ENCODE measurements around the gene PRDX1.

PRDX1 gene

DNA sequence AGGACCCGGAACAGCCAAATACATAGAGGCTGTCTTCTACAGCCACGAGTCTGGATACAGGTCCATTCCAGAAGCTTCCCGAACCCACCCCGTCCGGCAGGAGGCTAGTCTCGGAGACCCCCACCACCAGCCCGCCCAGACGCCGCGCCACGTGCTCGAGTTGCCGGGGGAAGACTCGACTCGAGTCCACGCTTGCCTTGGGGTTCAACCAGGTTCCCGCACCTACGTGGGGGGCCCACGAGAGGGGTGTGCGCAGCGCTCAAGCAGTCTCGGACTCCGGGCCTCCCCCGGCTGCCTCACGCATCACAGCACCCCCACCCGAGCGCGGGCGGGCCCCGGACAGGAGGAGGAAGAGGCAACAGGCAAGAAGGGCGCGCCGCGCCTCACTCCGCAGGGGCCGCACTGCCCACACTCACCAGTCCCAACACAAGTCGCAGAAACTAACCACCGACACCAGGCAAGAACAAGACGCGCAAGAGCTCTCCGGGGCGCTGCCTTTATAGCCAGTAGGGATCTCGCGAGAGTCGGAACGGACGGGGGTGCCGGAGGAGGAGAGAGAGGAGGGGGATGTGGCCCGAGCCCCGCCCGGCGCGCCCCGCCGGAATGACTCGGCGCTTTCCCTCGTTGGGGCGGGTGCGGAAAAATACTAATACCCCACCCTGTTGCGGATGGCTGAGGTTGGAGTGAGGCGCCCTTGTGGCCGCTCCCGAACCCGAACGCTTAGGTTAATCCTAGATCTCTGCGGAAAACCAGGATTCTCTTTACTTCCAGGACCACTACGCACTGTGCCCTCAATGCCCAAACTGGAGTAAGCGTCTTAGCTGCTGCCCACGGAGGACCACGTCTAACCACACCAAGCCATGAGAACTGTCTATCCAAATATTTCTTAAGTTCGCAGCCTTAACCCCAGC, at the start of gene PRDX1:
Gene PRDX1, minus strand, starts transcription at position 472 of the 911 bp plus-strand sequence. CDS start 2,841 bp downstream, outside the sequence.
- ATAC-seq (replicated peaks) = peak; percentile 87 to 91
- H3K27me3 Mint-ChIP-seq = no peaks in the 10 kb centered on the region
- DNase-seq = peak; percentile 97
- peak within 1 kb of the TSS; percentile 82 to 99 for H3K4me3 Mint-ChIP-seq
- peaks cover 10 to 35% of the 10 kb centered on the region in 2 donors for H3K36me3 Mint-ChIP-seq
- no peaks in the 10 kb centered on the region for H3K9me3 Mint-ChIP-seq
- H3K27ac Mint-ChIP-seq = peak within 1 kb of the TSS; percentile 94
- H3K4me1 Mint-ChIP-seq = peaks cover 28 to 60% of the 10 kb centered on the region in 2 donors

- no peak overlapping the region for H3K27ac Mint-ChIP-seq
- H3K4me1 Mint-ChIP-seq = peaks cover 16 to 22% of the 10 kb centered on the region in 2 donors
Observed at GRCh38 chr1:45570631-45571030, 48.9 kb upstream of the PRDX1 start.

GRCh38 chr1:45569962-45570581, 48.4 kb upstream of the PRDX1 start:
- Mint-ChIP-seq H3K27me3 (no peaks in the 10 kb centered on the region), H3K27ac (no peak overlapping the region), H3K36me3 (peaks cover 27 to 38% of the 10 kb centered on the region in 2 donors), H3K4me1 (peaks cover 15 to 22% of the 10 kb centered on the region in 2 donors), H3K4me3 (no peak overlapping the region), H3K9me3 (no peaks in the 10 kb centered on the region)
- DNase-seq (peak; percentile 49), ATAC-seq (replicated peaks) (peak; percentile 91 to 92)

More at GRCh38 chr1:45570631-45571030, 48.9 kb upstream of the PRDX1 start:
- no peaks in the 10 kb centered on the region for H3K9me3 Mint-ChIP-seq
- H3K4me3 Mint-ChIP-seq = no peak overlapping the region
- H3K36me3 Mint-ChIP-seq = peaks cover 27 to 38% of the 10 kb centered on the region in 2 donors
- no peak for DNase-seq
- H3K27me3 Mint-ChIP-seq = no peaks in the 10 kb centered on the region
- no peak for ATAC-seq (replicated peaks)

GRCh38 chr1:45569571-45569961, 47.9 kb upstream of the PRDX1 start:
- H3K9me3 Mint-ChIP-seq = no peaks in the 10 kb centered on the region
- H3K4me3 Mint-ChIP-seq = no peak overlapping the region
- H3K4me1 Mint-ChIP-seq = peaks cover 15 to 22% of the 10 kb centered on the region in 2 donors
- H3K36me3 Mint-ChIP-seq = peaks cover 27 to 39% of the 10 kb centered on the region in 2 donors
- ATAC-seq (replicated peaks) (no peak), DNase-seq (no peak)
- no peak overlapping the region for H3K27ac Mint-ChIP-seq
- no peaks in the 10 kb centered on the region for H3K27me3 Mint-ChIP-seq

DNA sequence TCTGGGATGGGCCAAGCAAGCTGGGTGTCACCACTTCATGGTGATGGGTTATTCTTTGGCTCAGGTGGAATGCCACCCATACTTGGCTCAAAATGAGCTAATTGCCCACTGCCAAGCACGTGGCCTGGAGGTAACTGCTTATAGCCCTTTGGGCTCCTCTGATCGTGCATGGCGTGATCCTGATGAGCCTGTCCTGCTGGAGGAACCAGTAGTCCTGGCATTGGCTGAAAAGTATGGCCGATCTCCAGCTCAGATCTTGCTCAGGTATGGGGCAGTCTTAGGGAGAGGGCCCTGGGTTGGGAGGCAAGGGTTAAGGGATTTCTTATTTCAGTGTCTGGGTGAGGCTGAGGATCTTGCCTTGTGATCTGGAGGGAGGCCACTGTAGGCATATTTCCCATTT, 46.7 kb upstream of the PRDX1 start:
- Mint-ChIP-seq H3K27me3 (no peaks in the 10 kb centered on the region), H3K9me3 (no peaks in the 10 kb centered on the region), H3K4me1 (peaks cover 15 to 22% of the 10 kb centered on the region in 2 donors), H3K4me3 (no peak overlapping the region), H3K36me3 (peaks cover 35 to 46% of the 10 kb centered on the region in 2 donors), H3K27ac (no peak overlapping the region)
- ATAC-seq (replicated peaks) = no peak
- no peak for DNase-seq

GRCh38 chr1:45567911-45568310, 46.2 kb upstream of the PRDX1 start:
- H3K4me3 Mint-ChIP-seq = no peak overlapping the region
- H3K4me1 Mint-ChIP-seq = peaks cover 15 to 22% of the 10 kb centered on the region in 2 donors
- H3K36me3 Mint-ChIP-seq = peaks cover 36 to 51% of the 10 kb centered on the region in 2 donors
- H3K9me3 Mint-ChIP-seq = no peaks in the 10 kb centered on the region
- no peak for DNase-seq
- no peak for ATAC-seq (replicated peaks)
- no peaks in the 10 kb centered on the region for H3K27me3 Mint-ChIP-seq
- H3K27ac Mint-ChIP-seq = no peak overlapping the region

DNA sequence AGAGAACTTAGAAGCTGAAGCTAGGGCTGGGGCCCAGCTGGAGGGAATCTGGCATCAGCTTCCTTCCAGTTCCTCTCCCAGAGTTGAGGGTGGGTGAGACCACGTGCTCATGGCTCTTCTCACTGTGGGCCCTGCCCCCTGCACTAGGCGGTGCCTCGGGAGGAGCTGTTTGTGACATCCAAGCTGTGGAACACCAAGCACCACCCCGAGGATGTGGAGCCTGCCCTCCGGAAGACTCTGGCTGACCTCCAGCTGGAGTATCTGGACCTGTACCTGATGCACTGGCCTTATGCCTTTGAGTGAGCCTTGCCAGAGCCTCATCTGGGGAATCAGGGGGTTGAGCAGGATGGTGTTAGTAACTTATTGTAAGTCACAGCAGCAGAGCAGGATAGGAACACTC, 45.0 kb upstream of the PRDX1 start:
- H3K27ac Mint-ChIP-seq = peak overlapping the region; percentile 91
- ATAC-seq (replicated peaks) = no peak
- H3K27me3 Mint-ChIP-seq = no peaks in the 10 kb centered on the region
- no peaks in the 10 kb centered on the region for H3K9me3 Mint-ChIP-seq
- DNase-seq = no peak
- H3K4me3 Mint-ChIP-seq = no peak overlapping the region
- H3K36me3 Mint-ChIP-seq = peaks cover 39 to 56% of the 10 kb centered on the region in 2 donors
- peaks cover 19 to 22% of the 10 kb centered on the region in 2 donors for H3K4me1 Mint-ChIP-seq

GRCh38 chr1:45563843-45564242, 42.2 kb upstream of the PRDX1 start:
- peak overlapping the region; percentile 53 for H3K27ac Mint-ChIP-seq
- no peaks in the 10 kb centered on the region for H3K9me3 Mint-ChIP-seq
- H3K4me3 Mint-ChIP-seq = no peak overlapping the region
- DNase-seq = no peak
- H3K36me3 Mint-ChIP-seq = peaks cover 36 to 64% of the 10 kb centered on the region in 2 donors
- H3K27me3 Mint-ChIP-seq = no peaks in the 10 kb centered on the region
- H3K4me1 Mint-ChIP-seq = peaks cover 10 to 23% of the 10 kb centered on the region in 2 donors
- ATAC-seq (replicated peaks) = no peak

DNA sequence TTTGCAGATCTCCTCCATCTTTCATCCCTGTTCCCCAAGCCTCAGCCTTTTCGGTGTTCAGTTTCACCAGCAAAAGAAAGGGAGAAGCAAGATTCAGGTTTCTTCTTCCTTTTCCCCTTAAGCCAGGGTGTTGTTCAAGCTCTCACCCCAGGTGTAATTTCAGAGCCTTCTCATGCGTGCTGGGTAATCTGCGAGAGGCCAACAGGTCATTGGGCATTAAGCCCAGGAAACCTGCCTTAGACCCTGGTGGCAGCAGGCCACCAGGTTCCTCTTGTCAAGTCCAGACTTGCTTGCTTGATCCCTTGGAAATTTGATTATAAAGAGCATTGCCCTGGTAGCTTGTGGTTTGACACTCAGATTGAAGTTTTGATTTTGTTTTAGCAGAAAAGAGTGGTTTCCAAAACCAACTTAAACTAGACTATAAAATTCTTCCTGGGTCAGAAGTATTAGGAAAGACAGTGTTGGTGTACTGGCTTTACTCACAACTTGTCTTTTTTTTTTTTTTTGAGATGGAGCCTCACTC, 35.8 kb upstream of the PRDX1 start:
- H3K27ac Mint-ChIP-seq = no peak overlapping the region
- H3K27me3 Mint-ChIP-seq = no peaks in the 10 kb centered on the region

DNA sequence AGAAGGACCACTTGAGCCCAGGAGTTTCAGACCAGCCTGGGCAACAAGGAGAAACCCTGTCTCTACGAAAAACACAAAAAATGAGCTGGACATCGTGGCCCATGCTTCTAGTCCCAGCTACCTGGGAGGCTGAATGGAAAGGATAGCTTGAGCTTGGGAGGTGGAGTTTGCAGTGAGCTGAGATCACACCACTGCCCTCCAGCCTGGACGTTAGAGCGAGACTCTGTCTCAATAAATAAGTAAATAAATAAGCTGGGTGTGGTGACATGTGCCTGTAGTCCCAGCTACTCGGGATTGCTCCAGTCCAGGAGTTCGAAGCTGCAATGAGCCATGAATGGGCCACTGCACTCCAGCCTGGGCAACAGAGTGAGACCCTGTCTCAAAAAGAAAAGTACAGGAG, 32.5 kb upstream of the PRDX1 start:
- no peak for ATAC-seq (replicated peaks)

More for the DNA sequence above, 35.8 kb upstream of the PRDX1 start:
- DNase-seq (no peak), ATAC-seq (replicated peaks) (no peak)
- no peaks in the 10 kb centered on the region for H3K9me3 Mint-ChIP-seq
- H3K4me1 Mint-ChIP-seq = peaks cover 24 to 36% of the 10 kb centered on the region in 2 donors
- peaks cover 25 to 43% of the 10 kb centered on the region in 2 donors for H3K36me3 Mint-ChIP-seq
- H3K4me3 Mint-ChIP-seq = no peak overlapping the region

GRCh38 chr1:45552331-45552730, 30.6 kb upstream of the PRDX1 start:
- Mint-ChIP-seq H3K4me3 (peak overlapping the region; percentile 71 to 72), H3K27ac (peak overlapping the region; percentile 76), H3K4me1 (peaks cover 16 to 31% of the 10 kb centered on the region in 2 donors), H3K36me3 (peaks cover 19 to 27% of the 10 kb centered on the region in 2 donors), H3K27me3 (no peaks in the 10 kb centered on the region), H3K9me3 (no peaks in the 10 kb centered on the region)
- ATAC-seq (replicated peaks) = no peak
- no peak for DNase-seq

More for the DNA sequence above, 32.5 kb upstream of the PRDX1 start:
- no peak for DNase-seq
- no peak overlapping the region for H3K4me3 Mint-ChIP-seq
- no peaks in the 10 kb centered on the region for H3K9me3 Mint-ChIP-seq
- peaks cover 21 to 45% of the 10 kb centered on the region in 2 donors for H3K4me1 Mint-ChIP-seq
- peaks cover 19 to 31% of the 10 kb centered on the region in 2 donors for H3K36me3 Mint-ChIP-seq
- no peak overlapping the region for H3K27ac Mint-ChIP-seq
- H3K27me3 Mint-ChIP-seq = no peaks in the 10 kb centered on the region

DNA sequence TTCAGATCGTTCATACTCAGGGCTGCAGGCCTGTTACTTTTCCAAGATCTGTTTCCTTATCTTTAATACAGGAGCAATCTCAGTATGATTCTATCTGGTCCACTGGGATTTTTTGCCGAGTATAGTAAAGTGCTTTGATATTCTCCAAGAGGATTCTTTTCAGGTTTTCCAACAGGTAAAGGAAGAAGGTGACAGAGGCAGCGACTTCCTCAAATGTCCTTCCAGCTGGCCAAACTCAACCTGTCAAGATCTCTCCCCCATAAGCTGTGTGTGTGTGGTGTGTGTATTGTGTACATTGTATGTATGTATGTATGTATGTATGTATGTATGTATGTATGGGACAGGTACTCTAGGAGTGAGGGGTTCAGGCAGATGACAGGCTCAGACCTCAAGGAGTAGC, 30.0 kb upstream of the PRDX1 start:
- ATAC-seq (replicated peaks) (no peak), DNase-seq (no peak)
- H3K4me3 Mint-ChIP-seq = peak overlapping the region; percentile 97 to 99
- H3K4me1 Mint-ChIP-seq = peaks cover 17 to 35% of the 10 kb centered on the region in 2 donors
- peaks cover 19 to 26% of the 10 kb centered on the region in 2 donors for H3K36me3 Mint-ChIP-seq
- peaks cover 0 to 3% of the 10 kb centered on the region in 2 donors for H3K9me3 Mint-ChIP-seq
- peak overlapping the region; percentile 98 for H3K27ac Mint-ChIP-seq
- H3K27me3 Mint-ChIP-seq = no peaks in the 10 kb centered on the region

- Mint-ChIP-seq H3K4me1 (peaks cover 21 to 38% of the 10 kb centered on the region in 2 donors), H3K36me3 (peaks cover 13 to 20% of the 10 kb centered on the region in 2 donors)
Observed at GRCh38 chr1:45550401-45551351, 29.0 kb upstream of the PRDX1 start, which contains the start of gene AKR1A1. Gene AKR1A1, plus strand, starts transcription at chr1:45550826. Its CDS starts 10,969 bp downstream, at chr1:45561795.

More at GRCh38 chr1:45550401-45551351, 29.0 kb upstream of the PRDX1 start, which contains the start of gene AKR1A1:
- Mint-ChIP-seq H3K9me3 (peaks cover 0 to 3% of the 10 kb centered on the region in 2 donors), H3K27ac (peak within 1 kb of the TSS; percentile 98), H3K4me3 (peak within 1 kb of the TSS; percentile 97 to 99), H3K27me3 (no peaks in the 10 kb centered on the region)
- ATAC-seq (replicated peaks) = peak; percentile 90 to 96
- peak; percentile 88 for DNase-seq

Data from stimulated activated naive B cell treated with anti-CD40 and anti-IgM and Interleukin-4, amounts not matched to agents 10 μg/mL and 1 μg/mL and 100 μg/mL, for 72 hours (primary cell).